ENCODE results near the gene ZFPL1.

The ZFPL1 gene

GRCh38 chr11:65118097-65118837, 34.2 kb downstream of the ZFPL1 start:
- TF ChIP-seq TAF1 (IDR thresholded peaks at IDR 0.05; ENCODE audit: borderline replicate concordance, insufficient read depth, low read length) (no peak), FOXP2 (optimal IDR thresholded peaks at IDR 0.05; ENCODE audit: borderline replicate concordance, extremely low read depth, extremely low read length, insufficient read depth) (no peak), REST (IDR thresholded peaks at IDR 0.05; ENCODE audit: insufficient read depth in 1 of 2, low read depth in 2 of 2, low read length in 2 of 2) (no peak), SIN3A (IDR thresholded peaks at IDR 0.05; ENCODE audit: borderline replicate concordance, insufficient read depth, low read length) (no peak), POLR2AphosphoS5 (IDR thresholded peaks at IDR 0.05; ENCODE audit: low read depth, low read length) (no peak)

- TF ChIP-seq SIN3A (IDR thresholded peaks at IDR 0.05; ENCODE audit: borderline replicate concordance, insufficient read depth, low read length) (no peak), TAF1 (IDR thresholded peaks at IDR 0.05; ENCODE audit: borderline replicate concordance, insufficient read depth, low read length) (no peak), REST (IDR thresholded peaks at IDR 0.05; ENCODE audit: insufficient read depth in 1 of 2, low read depth in 2 of 2, low read length in 2 of 2) (no peak), POLR2AphosphoS5 (IDR thresholded peaks at IDR 0.05; ENCODE audit: low read depth, low read length) (no peak), FOXP2 (optimal IDR thresholded peaks at IDR 0.05; ENCODE audit: borderline replicate concordance, extremely low read depth, extremely low read length, insufficient read depth) (no peak)
These were observed 35.6 kb downstream of the ZFPL1 start for GRCh38 chr11:65119670-65119995.

GRCh38 chr11:65120831-65121230, 36.8 kb downstream of the ZFPL1 start:
- TF ChIP-seq SIN3A (IDR thresholded peaks at IDR 0.05; ENCODE audit: borderline replicate concordance, insufficient read depth, low read length) (no peak), FOXP2 (optimal IDR thresholded peaks at IDR 0.05; ENCODE audit: borderline replicate concordance, extremely low read depth, extremely low read length, insufficient read depth) (no peak), REST (IDR thresholded peaks at IDR 0.05; ENCODE audit: insufficient read depth in 1 of 2, low read depth in 2 of 2, low read length in 2 of 2) (no peak), POLR2AphosphoS5 (IDR thresholded peaks at IDR 0.05; ENCODE audit: low read depth, low read length) (no peak), TAF1 (IDR thresholded peaks at IDR 0.05; ENCODE audit: borderline replicate concordance, insufficient read depth, low read length) (no peak)

GRCh38 chr11:65121447-65121864, 37.4 kb downstream of the ZFPL1 start:
- no peak for TF ChIP-seq SIN3A (IDR thresholded peaks at IDR 0.05; ENCODE audit: borderline replicate concordance, insufficient read depth, low read length)
- TF ChIP-seq REST (IDR thresholded peaks at IDR 0.05; ENCODE audit: insufficient read depth in 1 of 2, low read depth in 2 of 2, low read length in 2 of 2) = no peak
- no peak for TF ChIP-seq TAF1 (IDR thresholded peaks at IDR 0.05; ENCODE audit: borderline replicate concordance, insufficient read depth, low read length)
- TF ChIP-seq FOXP2 (optimal IDR thresholded peaks at IDR 0.05; ENCODE audit: borderline replicate concordance, extremely low read depth, extremely low read length, insufficient read depth) = no peak
- no peak for TF ChIP-seq POLR2AphosphoS5 (IDR thresholded peaks at IDR 0.05; ENCODE audit: low read depth, low read length)

All from PFSK-1 (cell line).